Activated CD4-positive, alpha-beta memory T cell treated with anti-CD3 and anti-CD28 coated beads for 36 hours (primary cell): Measurements from ENCODE around the gene AMT. TPM values are rescaled to one million over a fixed set of nuclear protein-coding genes. Genes with fewer than 3 reads are reported as not detected.

ENCODE experiments used
- CTCF ChIA-PET: fragments of 350-600 bp; sonication (Branson Sonifier 250); formaldehyde crosslinking; loops from one replicate; lab custom pipeline; 2021; ENCODE audit warnings: antibody characterized with exemption, inconsistent platforms; lab: Charles Lee
- POLR2A ChIA-PET: fragments of 350-600 bp; sonication (Branson Sonifier 250); formaldehyde crosslinking; loops from one replicate; lab custom pipeline; 2021; ENCODE audit warnings: antibody characterized with exemption; lab: Charles Lee
- DNase-seq: peaks from one replicate; pipeline ENCODE4 v3.0.0-alpha.2; 2020
- H3K27ac Mint-ChIP-seq: one replicate; pipeline ENCODE4 v1.8.0; 2021; ENCODE audit warnings: mixed read lengths
- H3K27me3 Mint-ChIP-seq: one replicate; pipeline ENCODE4 v1.8.0; 2021; ENCODE audit warnings: mixed read lengths
- H3K36me3 Mint-ChIP-seq: one replicate; pipeline ENCODE4 v1.8.0; 2021; ENCODE audit warnings: mixed read lengths
- H3K4me1 Mint-ChIP-seq: one replicate; pipeline ENCODE4 v1.8.0; 2021; ENCODE audit warnings: low read depth, mixed read lengths
- H3K4me3 Mint-ChIP-seq: one replicate; pipeline ENCODE4 v1.8.0; 2021; ENCODE audit warnings: mild to moderate bottlenecking, mixed read lengths
- H3K9me3 Mint-ChIP-seq: one replicate; pipeline ENCODE4 v1.8.0; 2021; ENCODE audit warnings: mixed read lengths
- intact Hi-C: fragments of 100-400 bp; cut with micrococcal nuclease; formaldehyde crosslinking; loops from one replicate; pipeline ENCODE4 v1.15.1; 2023
- total RNA-seq, 2 experiments: library from RNA; stranded (reverse); gene quantifications; one replicate each; pipeline ENCODE4 v1.2.3, GENCODE V29; 2021

AMT gene, protein sequence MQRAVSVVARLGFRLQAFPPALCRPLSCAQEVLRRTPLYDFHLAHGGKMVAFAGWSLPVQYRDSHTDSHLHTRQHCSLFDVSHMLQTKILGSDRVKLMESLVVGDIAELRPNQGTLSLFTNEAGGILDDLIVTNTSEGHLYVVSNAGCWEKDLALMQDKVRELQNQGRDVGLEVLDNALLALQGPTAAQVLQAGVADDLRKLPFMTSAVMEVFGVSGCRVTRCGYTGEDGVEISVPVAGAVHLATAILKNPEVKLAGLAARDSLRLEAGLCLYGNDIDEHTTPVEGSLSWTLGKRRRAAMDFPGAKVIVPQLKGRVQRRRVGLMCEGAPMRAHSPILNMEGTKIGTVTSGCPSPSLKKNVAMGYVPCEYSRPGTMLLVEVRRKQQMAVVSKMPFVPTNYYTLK
- 1 to 10 TPM; 2.4 to 2.6 TPM for total RNA-seq

DNA sequence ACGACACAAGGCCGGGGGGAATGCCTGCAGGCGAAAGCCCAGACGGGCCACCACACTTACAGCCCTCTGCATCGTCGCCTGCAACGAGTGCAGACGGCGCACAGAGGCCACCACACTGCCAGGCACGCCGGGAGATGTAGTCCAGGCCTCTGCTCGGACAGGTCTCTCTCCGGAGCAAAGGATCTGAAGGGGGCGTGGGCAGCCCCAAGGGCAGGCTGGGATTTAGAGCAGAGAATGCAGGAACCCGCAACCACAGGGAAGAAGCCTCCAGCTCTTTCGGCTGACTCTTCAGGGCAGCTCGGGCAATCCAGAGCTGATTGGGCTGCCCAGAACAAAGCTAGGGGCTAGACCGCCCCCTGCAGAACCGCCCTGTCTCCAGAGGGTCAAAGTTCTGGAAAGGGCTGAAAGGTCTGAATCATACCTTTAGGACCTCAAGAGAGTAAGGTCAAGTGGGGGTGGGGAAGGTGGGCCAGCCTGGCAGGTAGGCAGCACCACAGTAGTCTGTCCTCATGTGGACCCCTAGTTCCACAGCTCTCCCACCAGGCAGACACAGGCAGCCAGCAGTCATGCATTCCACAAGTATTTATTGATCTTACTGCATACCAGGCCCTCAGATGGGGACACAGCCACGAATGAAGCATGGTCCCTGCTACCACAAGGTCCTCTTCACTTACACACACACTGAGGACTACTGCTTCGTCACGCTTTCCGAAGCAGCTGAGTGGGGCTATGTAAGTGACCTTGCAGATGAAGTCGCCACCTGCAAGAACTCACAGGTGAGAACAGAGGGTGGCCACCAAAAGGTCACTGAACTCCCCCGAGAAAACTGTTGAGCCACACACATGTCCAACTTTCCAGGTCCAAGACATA, at the start of gene AMT:
Gene AMT (minus strand): TSS at position 95 of the 870 bp plus-strand sequence. CDS start 23 bp downstream, at position 72.
- CTCF ChIA-PET: interaction anchor here (1.3 kb wide), 1 partner anchor 27 kb away, joined by 3 read pairs; no protein-coding TSS in a partner anchor
- H3K27ac Mint-ChIP-seq: peak within 1 kb of the TSS; percentile 48
- no peaks in the 10 kb centered on the region for H3K9me3 Mint-ChIP-seq
- intact Hi-C loops: no loop called here
- H3K27me3 Mint-ChIP-seq: no peaks in the 10 kb centered on the region
- peaks cover 7% of the 10 kb centered on the region for H3K36me3 Mint-ChIP-seq
- DNase-seq: no peak
- no peak within 1 kb of the TSS for H3K4me3 Mint-ChIP-seq
- peaks cover 39% of the 10 kb centered on the region for H3K4me1 Mint-ChIP-seq
- POLR2A ChIA-PET: no interaction called here

DNA sequence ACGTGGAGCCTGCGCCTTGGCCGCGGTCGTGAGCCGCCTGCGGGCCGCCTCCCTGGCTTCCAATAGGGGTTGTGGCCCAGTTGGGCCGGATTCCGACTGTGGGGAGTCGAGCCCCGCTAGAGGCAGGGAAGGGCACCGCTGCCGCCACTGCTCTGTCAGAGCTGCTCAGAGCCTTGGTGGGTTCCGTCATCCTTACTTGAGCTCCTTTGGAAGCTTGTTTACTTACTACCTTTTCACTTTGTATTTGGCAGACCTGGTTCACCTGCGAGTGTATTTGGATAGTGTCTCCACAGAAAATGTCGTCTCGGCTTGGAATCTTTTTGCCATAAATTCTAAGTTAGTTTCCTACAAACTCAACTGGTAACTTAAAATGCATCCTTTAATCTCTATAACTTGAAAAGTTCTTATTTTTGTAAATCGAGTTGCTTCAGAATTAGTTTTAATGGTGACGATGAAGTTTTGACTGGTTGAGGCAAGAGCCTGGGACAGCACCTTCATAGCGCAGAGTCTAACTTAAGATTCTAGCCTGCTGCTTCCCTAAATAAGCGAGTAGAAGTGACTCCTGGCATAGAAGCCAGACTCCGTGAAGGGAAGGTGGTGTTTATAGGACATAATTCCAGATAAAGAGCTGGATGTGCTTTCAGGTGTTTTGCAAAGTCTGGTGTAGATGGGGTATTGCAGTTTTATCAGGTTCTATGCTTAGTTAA, 48.6 kb upstream of the AMT start:
- Mint-ChIP-seq H3K4me3 (peak overlapping the region; percentile 91), H3K9me3 (no peaks in the 10 kb centered on the region), H3K27ac (peak overlapping the region; percentile 87), H3K27me3 (no peaks in the 10 kb centered on the region), H3K4me1 (peaks cover 24% of the 10 kb centered on the region), H3K36me3 (no peaks in the 10 kb centered on the region)
- intact Hi-C loops: loop anchor here (1.0 to 2.0 kb wide), 4 partner anchors 59 to 331 kb away; partner anchors contain the start of genes APEH, TCTA and USP4
- POLR2A ChIA-PET: interaction anchor here (0.6 to 2.5 kb wide), 7 partner anchors 42 to 377 kb away, joined by 3 to 15 read pairs (median 6); partner anchors contain the start of genes NICN1, QRICH1, RHOA and TCTA
- DNase-seq: no peak
- CTCF ChIA-PET: interaction anchor here (0.6 to 2.0 kb wide), 5 partner anchors 22 to 1706 kb away, joined by 3 to 15 read pairs (median 9); partner anchors contain the start of genes KLHDC8B and USP4

DNA sequence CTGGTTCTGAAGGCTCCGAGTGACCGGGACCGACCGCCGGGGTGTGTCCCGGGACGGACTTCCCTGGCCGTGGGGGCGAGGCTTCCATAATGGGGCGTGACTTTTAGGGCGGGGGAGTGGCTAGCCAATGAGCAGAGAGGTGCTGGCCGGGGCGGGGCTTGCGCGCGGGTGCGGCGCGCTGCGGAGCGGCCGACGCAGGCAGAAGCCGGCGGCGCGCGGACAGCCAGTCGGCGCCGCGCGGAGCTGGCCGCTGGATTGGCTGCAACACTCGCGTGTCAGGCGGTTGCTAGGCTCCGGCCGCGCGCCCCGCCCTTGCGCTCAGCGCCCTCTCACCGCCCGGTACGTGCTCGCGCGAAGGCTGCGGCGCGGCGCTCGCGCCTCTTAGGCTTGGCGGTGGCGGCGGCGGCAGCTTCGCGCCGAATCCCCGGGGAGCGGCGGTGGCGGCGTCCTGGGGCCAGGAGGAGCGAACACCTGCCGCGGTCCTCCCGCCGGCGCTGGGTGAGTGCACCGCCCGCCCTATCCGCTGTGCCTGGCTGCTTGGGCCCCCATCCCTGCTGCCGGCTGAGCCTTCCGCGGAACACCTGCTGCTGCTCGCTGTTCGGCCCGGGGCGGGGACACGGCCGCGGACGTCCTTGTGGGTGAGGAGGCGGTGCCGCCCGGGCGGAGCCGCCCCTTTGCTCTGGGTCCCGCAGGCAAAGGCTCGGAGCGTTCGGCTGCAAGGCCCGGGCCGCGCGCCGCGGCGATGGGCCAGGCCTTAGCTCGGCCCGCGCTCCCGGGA, 47.9 kb upstream of the AMT start, which contains the start of gene DAG1:
Gene DAG1 (plus strand): TSS at position 332 of the 778 bp plus-strand sequence. CDS start 40,268 bp downstream, outside the sequence.
- H3K4me3 Mint-ChIP-seq: peak within 1 kb of the TSS; percentile 91
- no peaks in the 10 kb centered on the region for H3K27me3 Mint-ChIP-seq
- peak within 1 kb of the TSS; percentile 87 for H3K27ac Mint-ChIP-seq
- ChIA-PET POLR2A (interaction anchor here (0.5 to 2.5 kb wide), 10 partner anchors 14 to 1023 kb away, joined by 3 to 15 read pairs (median 5); partner anchors contain the start of genes ATRIP, NICN1, QRICH1 and RHOA), CTCF (interaction anchor here (0.8 to 2.0 kb wide), 6 partner anchors 21 to 299 kb away, joined by 3 to 15 read pairs (median 8); partner anchors contain the start of genes KLHDC8B and USP4)
- H3K9me3 Mint-ChIP-seq: no peaks in the 10 kb centered on the region
- intact Hi-C loops: loop anchor here (1.0 to 2.0 kb wide), 4 partner anchors 58 to 332 kb away; partner anchors contain the start of genes APEH, TCTA and USP4
- H3K4me1 Mint-ChIP-seq: peaks cover 21% of the 10 kb centered on the region
- peak; percentile 97 for DNase-seq
- H3K36me3 Mint-ChIP-seq: no peaks in the 10 kb centered on the region

DNA sequence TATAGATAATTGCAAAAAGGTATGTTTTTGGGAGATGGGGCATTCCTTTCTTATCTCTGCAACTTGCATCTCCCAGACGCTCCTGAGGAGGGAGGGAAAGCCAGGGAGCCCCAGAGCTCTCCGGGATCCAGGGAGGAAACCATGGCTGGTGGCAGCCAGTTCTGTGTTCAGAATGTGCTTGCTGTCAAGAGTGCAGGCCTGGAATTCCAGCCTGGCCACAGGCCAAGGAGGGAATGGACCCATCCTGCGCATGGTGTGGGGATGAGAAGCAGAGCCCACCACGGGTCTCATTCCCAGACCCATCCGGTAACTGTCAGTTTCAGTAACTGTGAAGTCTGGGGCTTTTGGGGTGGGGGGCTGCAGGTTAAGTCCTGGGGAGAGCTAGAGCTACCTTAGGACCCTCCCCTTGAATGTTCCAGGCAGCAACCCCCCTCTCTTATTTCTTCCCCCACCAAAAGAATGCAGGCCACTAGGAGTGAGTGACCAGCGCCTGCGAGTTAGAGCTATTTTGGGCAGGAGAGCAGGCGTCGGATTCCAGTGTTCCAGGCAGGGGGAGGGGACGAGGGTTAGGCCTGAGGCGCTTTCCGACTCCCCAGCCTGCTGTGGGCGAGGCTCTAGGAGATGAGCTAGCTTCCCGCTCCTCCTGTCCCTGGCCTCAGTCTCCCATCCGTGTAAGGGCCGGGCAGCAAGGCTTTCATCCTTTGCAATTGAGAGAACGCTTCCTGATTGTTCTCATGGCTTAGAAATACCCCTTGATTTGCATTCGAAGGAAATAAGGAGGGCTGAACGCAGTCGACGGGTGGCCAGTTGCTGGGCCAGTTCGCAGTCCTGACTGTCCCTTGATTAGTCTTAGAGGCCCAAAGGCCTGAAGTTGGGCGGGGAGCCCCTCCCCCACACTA, 47.0 kb upstream of the AMT start:
- peak overlapping the region; percentile 91 for H3K4me3 Mint-ChIP-seq
- CTCF ChIA-PET: interaction anchor here (0.9 to 2.0 kb wide), 4 partner anchors 20 to 129 kb away, joined by 3 to 15 read pairs (median 5); partner anchors contain the start of gene USP4
- peaks cover 21% of the 10 kb centered on the region for H3K4me1 Mint-ChIP-seq
- no peaks in the 10 kb centered on the region for H3K36me3 Mint-ChIP-seq
- intact Hi-C loops: no loop called here
- no peaks in the 10 kb centered on the region for H3K27me3 Mint-ChIP-seq
- H3K27ac Mint-ChIP-seq: peak overlapping the region; percentile 83
- POLR2A ChIA-PET: interaction anchor here (0.5 to 2.5 kb wide), 9 partner anchors 15 to 1023 kb away, joined by 3 to 15 read pairs (median 6); partner anchors contain the start of genes ATRIP, NICN1, QRICH1 and RHOA
- no peak for DNase-seq
- H3K9me3 Mint-ChIP-seq: no peaks in the 10 kb centered on the region

DNA sequence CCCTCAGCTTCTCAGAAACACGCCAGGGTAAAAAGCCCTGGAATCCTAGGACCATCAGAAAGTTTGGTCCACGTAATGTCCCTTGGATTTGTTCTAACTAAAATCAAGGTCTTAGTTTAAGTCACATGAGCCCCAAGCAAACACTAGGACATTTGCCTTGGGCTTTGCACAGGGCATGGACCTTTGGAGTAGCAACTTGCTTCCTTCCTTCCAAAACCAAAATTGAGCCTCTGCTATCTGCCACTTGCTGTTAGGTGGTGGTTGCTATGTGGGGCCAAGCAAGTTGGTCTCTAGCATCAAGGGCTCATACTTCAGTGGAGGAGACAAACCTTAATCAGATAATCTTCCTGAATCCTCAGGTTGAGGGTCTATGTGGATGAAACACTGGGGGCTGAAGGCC, 43.8 kb upstream of the AMT start:
- ChIA-PET CTCF (no interaction called here), POLR2A (no interaction called here)
- Mint-ChIP-seq H3K4me1 (peaks cover 9% of the 10 kb centered on the region), H3K27me3 (no peaks in the 10 kb centered on the region), H3K27ac (no peak overlapping the region), H3K4me3 (no peak overlapping the region), H3K36me3 (no peaks in the 10 kb centered on the region), H3K9me3 (no peaks in the 10 kb centered on the region)
- no peak for DNase-seq
- intact Hi-C loops: no loop called here

DNA sequence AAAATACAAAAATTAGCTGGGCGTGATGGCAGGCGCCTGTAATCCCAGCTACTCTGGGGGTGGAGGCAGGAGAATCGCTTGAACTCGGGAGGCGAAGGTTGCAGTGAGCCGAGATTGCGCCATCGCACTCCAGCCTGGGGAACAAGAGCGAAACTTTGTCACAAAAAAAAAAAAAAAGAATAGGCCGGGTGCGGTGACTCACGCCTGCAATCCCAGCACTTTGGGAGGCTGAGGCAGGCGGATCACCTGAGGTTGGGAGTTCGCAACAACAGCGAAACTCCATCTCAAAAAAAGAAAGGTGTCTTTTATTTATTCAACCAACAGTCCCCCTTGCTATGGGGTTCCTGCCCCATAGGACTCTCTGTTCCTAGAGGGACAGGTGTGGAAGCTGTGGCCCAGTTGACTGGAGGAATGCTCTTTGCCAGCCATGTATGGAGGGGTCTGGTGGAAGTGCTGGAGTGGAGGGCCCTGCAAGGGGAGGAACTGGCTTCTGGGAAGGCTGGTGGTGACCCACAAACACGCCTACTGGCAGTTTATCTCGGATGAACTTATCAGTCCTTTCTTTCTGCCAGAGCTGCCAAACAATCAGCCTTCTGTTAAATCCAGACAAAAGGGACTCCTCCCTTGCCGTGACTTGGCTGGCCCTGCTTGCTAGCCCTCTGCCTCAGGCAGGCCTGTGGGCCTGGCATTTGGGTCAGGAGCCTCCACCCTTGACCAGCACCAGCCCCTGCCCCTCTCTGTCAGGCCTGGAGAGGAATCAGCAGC, 43.2 kb upstream of the AMT start:
- POLR2A ChIA-PET: no interaction called here
- intact Hi-C loops: no loop called here
- Mint-ChIP-seq H3K36me3 (no peaks in the 10 kb centered on the region), H3K4me1 (peaks cover 6% of the 10 kb centered on the region), H3K27ac (no peak overlapping the region), H3K9me3 (no peaks in the 10 kb centered on the region), H3K4me3 (no peak overlapping the region), H3K27me3 (no peaks in the 10 kb centered on the region)
- DNase-seq: no peak
- CTCF ChIA-PET: no interaction called here

DNA sequence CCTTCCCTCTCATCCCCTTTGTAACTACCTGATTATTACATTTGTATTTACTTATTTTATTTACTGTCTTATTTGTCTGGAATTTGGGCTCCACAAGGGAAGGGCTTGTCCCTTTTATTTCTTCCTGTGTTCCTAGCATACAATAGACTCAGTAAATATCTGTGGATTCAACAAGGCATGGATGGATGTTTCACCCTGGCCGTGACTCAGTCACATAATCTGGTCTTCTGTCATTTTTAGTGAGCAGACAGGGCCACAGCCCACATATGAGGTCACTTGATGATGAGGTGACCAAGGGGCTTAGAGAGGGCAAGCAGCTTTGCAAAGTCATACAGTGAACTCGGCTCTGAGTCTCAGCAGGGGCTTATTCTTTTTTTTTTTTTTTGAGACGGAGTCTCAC, 39.9 kb upstream of the AMT start:
- H3K4me1 Mint-ChIP-seq: no peaks in the 10 kb centered on the region
- POLR2A ChIA-PET: no interaction called here
- no peak for DNase-seq
- intact Hi-C loops: no loop called here
- H3K27ac Mint-ChIP-seq: no peak overlapping the region
- no peaks in the 10 kb centered on the region for H3K9me3 Mint-ChIP-seq
- H3K27me3 Mint-ChIP-seq: no peaks in the 10 kb centered on the region
- H3K36me3 Mint-ChIP-seq: no peaks in the 10 kb centered on the region
- CTCF ChIA-PET: no interaction called here
- H3K4me3 Mint-ChIP-seq: no peak overlapping the region

DNA sequence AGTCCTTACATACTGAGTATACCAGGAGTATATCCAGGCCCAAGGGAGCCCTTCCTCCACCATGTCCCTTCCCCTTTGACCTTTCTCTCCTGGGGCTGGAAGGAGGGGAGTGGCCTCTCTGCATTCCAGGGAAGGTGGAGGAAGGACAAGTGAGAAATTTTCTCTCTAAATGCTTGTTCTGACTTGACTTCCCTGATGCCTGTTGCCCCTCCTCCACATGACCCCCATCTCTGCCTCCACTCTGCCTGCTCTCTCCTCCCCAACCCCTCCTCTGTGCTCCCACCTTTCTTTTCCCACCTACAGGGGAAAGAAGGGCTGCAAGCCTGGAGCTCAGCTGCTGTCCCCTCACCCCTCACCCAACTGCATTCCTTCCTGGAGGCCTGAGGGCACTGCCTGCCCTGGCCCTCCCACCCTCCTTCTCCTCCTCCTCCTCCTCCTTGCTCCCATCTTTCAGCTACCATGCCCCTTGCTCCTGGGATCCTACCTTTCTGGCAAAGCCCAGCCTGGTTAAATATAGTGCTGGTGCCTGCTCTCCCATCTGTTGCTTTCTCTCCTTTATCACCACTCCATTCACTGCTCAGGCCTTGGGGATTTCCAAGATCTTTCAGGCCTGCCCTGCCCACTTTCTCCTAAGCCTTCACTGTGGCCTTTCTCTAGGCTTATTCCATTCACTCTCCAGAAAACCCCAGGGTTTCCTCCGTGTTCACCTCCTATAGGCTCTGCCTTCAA, 39.3 kb upstream of the AMT start:
- Mint-ChIP-seq H3K27ac (no peak overlapping the region), H3K4me1 (no peaks in the 10 kb centered on the region), H3K4me3 (no peak overlapping the region), H3K27me3 (no peaks in the 10 kb centered on the region), H3K36me3 (no peaks in the 10 kb centered on the region), H3K9me3 (no peaks in the 10 kb centered on the region)
- ChIA-PET POLR2A (no interaction called here), CTCF (no interaction called here)
- no peak for DNase-seq
- intact Hi-C loops: no loop called here

DNA sequence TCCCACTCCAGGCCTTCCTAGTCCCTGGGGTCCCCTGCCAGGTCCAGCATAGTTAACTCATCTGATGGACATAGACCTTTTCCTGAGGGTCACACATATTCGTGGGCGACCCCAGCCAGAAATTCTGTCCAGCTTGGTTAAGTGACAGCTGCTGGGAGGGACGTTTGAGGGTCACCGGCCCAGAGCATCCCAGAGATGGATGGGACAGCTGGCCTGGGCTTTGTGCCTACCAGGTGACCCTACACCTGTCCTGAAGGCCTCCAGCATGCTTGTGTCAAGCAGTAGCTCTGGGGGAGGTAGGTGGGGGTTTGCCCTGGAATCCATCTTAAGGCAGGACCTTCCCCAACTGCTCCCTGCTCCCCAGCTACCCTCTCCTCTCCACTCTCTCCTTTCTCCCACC, 38.7 kb upstream of the AMT start:
- no peaks in the 10 kb centered on the region for H3K36me3 Mint-ChIP-seq
- H3K4me1 Mint-ChIP-seq: no peaks in the 10 kb centered on the region
- DNase-seq: no peak
- CTCF ChIA-PET: no interaction called here
- POLR2A ChIA-PET: interaction anchor here (0.6 kb wide), 1 partner anchor 128 kb away, joined by 4 read pairs; no protein-coding TSS in a partner anchor
- no peaks in the 10 kb centered on the region for H3K27me3 Mint-ChIP-seq
- intact Hi-C loops: no loop called here
- H3K27ac Mint-ChIP-seq: no peak overlapping the region
- no peak overlapping the region for H3K4me3 Mint-ChIP-seq
- no peaks in the 10 kb centered on the region for H3K9me3 Mint-ChIP-seq
